ENCODE data around the gene MEIS2.

DNA sequence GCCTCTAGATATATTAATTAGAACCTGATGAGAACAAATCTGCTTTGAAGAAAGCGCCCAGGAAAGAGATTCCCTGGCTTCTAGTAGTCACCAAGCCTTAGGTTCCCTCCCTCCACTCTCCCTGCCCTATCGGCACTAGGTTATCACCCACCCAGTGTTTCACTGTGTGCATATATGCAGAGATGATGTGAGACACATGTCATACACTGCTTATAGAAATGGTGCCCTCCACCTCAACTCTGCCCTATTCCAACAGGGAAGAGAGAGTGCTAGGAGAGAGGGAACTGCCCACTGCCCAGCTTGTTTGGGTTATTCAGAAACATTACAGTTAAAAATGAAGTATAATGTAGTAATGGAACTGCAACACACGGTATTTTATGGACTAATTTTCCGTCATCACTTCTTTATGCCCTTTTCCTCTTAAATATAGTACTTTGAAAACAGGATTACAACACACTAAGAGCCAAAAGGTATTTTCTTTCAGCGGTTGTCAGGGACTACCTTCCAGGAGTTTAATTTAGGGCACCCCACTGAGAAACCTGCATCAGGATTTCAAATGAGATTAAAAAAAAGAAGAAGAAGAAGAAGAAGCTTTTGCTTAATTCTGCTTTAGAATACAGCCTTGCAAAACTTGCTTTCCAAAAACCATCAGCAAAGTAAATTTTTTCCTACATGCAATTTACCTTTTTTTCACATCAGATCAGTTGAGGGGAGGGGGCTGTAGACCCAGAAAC, 55.3 kb downstream of the MEIS2 start:
- TF ChIP-seq, protein P1, sequence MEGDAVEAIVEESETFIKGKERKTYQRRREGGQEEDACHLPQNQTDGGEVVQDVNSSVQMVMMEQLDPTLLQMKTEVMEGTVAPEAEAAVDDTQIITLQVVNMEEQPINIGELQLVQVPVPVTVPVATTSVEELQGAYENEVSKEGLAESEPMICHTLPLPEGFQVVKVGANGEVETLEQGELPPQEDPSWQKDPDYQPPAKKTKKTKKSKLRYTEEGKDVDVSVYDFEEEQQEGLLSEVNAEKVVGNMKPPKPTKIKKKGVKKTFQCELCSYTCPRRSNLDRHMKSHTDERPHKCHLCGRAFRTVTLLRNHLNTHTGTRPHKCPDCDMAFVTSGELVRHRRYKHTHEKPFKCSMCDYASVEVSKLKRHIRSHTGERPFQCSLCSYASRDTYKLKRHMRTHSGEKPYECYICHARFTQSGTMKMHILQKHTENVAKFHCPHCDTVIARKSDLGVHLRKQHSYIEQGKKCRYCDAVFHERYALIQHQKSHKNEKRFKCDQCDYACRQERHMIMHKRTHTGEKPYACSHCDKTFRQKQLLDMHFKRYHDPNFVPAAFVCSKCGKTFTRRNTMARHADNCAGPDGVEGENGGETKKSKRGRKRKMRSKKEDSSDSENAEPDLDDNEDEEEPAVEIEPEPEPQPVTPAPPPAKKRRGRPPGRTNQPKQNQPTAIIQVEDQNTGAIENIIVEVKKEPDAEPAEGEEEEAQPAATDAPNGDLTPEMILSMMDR (conservative IDR thresholded peaks at IDR 0.05; ENCODE audit: low read length): no peak
- no peak for TF ChIP-seq EZH2phosphoT487 (IDR thresholded peaks at IDR 0.05; ENCODE audit: borderline replicate concordance)
